HG03571 (cell line): ENCODE data around the gene CABP7.

Source experiments
- ATAC-seq: cut with Tn5 transposase; IDR thresholded peaks from one replicate; pipeline ENCODE4 v1.9.1; 2021; ENCODE audit not compliant: unreplicated experiment

The CABP7 gene

GRCh38 chr22:29719899-29720645, at the start of gene CABP7:
TSS of gene CABP7 (plus strand) at chr22:29720003. CDS start at chr22:29720425, 422 bp downstream.
- ATAC-seq: no peak

DNA sequence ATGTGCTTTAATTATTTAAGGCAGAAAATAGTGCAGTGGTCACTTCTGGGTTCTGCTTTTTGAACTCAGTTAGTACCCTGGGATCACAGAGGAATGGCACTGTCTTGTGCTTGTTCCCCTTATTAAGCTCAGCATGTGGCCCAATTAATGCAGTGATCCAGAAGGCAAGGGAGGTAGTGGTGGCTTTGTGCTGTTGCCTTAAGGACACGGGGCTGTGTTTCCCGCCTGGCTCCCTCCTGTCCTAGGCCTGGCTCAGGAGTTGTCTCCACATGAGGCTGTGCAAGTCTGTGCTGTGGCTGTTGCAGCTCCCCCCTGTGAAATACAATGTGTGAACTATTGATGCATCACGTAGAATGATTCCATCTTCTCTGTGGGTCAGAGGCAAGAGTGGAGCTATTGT, 49.2 kb upstream of the CABP7 start:
- no peak for ATAC-seq

- no peak for ATAC-seq
These were observed 46.3 kb upstream of the CABP7 start for GRCh38 chr22:29673361-29674066.

- ATAC-seq: no peak
These were observed 45.7 kb upstream of the CABP7 start for GRCh38 chr22:29674121-29674520.

DNA sequence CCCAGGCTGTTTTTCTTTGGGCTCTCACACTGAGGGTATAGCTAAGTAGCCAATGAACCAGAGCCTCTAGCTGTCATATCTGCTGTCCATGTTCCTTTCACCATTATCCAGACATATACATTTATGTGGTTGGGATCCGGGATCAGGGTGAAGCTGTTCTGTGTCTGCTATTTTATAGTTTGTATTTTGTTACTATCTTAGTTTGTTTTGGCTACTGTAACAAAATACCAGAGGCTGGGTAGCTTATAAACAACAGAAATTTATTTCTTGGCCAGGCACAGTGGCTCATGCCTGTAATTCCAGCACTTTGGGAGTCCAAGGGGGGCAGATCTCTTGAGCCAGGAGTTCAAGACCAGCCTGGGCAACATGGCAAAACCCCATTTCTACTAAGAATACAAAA, 40.5 kb upstream of the CABP7 start:
- no peak for ATAC-seq

- no peak for ATAC-seq
These were observed 36.3 kb upstream of the CABP7 start for GRCh38 chr22:29683536-29683935.

GRCh38 chr22:29684244-29684643, 35.6 kb upstream of the CABP7 start:
- ATAC-seq: no peak

- ATAC-seq: no peak
These were observed 30.5 kb upstream of the CABP7 start for GRCh38 chr22:29689206-29689879.

DNA sequence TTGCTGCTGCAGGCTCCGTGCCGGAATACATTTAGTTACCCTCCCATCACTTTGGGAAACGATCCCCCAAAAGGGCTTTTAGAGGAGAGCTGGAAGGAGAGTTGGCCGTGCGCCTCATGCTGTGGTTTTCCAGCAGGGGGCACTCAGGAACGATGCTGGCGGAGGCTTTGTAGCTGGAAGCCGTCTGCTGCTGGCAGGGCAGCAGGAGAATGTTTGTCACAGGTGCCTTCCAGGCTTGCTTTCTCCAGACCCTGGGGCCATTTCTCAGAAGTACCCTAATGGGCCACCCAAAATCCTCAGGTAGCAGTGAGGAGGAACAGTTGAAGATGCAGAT, 30.0 kb upstream of the CABP7 start:
- no peak for ATAC-seq

- ATAC-seq: no peak
These were observed 29.3 kb upstream of the CABP7 start for GRCh38 chr22:29690476-29690875.

DNA sequence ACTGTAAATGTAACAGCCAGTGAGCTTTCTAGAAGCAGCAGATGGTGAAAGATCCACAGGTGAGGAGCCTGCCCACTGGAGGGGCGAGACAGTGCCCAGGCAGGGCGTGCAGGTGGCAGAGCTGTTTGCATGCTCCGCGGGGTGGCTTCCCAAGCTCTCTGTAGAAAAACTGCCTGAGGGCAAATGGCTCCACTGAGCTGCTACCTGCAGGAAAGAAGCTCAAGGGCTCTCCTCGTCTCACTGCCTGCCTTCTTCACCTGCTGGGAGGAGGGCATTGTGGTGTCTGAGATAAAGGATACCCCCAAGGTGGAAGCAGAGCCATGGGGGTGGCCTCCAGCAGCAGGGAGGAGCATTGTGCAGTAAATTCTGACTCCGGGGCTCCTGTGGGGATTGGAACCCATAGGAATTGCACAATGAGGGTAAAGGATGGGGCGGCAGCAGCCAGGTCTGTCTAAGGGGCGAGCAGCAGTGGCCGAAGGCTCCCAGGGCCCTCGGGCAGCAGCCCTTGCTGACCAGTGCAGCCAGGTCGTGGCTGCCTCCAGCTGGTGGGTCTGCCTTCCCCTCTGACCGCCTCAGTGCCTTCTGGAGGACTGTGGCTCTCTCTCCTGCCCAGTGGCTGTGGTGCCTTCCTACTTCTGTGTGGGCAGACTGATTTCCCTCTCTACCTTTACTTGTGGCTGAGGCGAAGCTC, 28.0 kb upstream of the CABP7 start:
- ATAC-seq: no peak

- ATAC-seq: no peak
These were observed 27.5 kb upstream of the CABP7 start for GRCh38 chr22:29692327-29692640.

DNA sequence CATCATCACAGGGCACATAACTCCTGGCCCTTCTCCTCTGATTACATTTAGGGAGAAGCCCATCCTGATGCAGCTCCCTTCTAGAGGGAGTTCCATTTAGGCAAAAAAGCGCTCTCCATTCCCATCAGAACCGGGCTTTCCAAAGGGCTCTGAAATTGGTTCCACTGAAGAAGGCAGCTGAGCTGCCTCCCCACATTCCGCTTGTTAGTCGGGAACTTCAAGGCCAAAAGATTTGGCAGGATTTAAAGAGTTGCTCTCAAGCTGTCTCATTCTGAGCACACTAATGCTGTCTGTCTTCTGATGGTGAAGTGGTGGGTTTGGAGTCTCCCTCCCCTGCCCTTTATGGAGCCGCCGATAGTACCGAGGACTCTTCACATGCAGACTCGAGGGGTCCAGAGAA, 26.6 kb upstream of the CABP7 start:
- no peak for ATAC-seq

DNA sequence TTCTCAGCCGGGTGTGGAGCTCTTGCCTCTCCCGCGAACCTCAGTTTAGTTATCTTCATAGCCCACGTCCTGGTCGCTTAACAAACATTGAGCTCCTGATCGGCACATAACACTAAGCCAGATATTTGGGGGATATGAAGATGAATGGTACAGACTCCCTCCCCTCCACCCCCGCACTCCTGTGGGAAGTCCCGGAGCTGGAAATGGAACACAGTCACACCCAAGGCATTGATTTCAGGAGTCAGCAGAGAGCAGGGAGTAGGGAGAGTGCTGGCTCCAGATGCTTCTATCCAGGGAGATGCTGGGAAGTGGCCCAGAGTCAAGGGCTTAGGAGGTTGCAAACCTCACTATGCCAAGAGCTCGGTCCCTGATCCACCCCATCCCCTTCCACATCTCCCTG, 26.1 kb upstream of the CABP7 start:
- no peak for ATAC-seq

- no peak for ATAC-seq
These were observed 24.5 kb upstream of the CABP7 start for GRCh38 chr22:29695129-29695926.

GRCh38 chr22:29697853-29698598, 21.8 kb upstream of the CABP7 start:
- no peak for ATAC-seq

DNA sequence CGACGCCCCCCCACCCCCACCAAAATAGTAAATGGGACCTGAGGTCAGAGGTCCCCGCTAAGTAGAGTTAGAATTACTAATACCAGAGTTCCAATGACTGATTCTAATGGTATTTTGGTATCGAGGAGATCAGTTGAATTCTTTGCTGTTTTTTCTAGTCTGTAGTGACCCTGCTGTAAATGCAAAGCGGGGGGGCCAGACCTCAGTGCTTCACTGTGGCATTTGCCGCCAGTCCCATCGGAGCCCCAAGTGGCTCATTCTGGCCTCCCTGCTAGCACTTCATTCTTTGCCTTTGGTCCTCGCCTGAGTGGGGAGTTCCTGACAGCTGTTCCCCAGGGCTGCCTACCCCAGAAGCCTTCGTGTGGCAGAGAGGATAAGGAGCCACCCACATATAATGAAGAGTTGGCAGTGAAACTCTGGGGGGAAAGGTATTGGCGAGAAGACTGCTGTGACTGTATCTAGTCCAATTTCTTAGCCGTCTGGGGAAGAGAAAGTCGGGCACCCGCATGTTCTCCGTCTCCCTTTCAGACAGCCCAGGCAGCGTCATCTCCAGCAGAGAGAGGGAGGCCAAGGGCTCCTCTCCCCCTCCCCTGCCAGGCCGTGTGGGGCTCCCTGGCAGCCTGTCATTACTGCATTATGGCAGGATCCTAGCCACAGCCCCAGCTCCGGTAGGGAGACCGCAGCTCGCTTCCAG, 19.4 kb upstream of the CABP7 start:
- no peak for ATAC-seq

DNA sequence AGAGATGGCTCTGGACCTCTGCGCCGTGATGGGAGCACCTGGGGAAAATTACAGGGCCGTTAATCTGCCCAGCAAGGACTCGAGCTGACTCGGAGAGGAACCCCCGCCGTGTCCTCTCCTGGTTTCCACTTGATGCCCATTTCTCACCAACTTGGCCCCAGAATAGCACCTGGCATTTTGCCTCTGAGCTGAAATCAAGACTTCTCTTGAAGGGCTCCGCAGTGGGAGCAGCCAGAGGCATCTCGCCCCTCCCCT, 19.0 kb upstream of the CABP7 start:
- ATAC-seq: no peak

DNA sequence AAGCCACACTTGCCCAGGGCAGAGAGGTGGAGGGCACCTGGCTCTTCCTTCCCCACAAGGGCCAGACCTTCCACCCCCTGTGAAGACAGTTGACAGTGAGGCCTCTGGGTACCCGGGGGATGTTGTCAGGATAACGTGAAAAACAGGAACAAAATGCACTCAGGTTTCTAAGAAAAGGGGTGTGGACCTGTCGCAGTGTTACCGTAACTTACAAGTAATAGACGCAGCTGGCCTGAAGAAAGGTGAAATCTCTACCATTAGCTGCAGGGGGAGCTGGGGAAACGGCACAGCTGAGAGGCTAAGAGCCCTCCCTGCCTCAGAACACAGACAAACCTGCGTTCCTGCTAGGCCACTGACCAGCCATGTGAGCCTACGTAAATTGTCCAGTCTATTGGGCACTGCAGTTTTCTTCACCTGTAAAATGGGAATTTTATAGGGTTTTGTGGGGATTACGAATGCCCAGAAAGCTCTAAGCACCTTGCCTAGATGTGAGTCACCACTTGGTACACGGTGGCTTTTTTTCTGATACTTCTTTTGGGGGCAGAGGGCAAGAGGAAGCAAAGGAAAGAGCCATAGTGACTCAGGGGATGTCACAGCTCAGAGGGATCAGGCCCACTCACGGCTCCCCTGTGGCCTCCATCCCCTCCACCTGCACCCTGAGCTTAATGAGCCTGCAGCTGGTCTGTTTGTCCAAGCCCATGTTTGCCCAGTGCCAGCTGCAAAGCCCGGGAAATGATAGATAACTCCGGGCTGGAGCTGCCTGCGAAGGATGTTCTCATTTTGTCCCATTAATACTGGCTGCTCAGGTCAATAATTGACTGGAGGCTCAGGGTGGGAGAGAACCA, 18.4 kb upstream of the CABP7 start:
- no peak for ATAC-seq
